H9 (cell line): ENCODE data around the gene LRCOL1. TPM values are rescaled to one million over a fixed set of nuclear protein-coding genes. Genes with fewer than 3 reads are reported as not detected.

ENCODE experiments used
- DNase-seq: peaks from one replicate; pipeline ENCODE4 v3.0.0-alpha.2; 2017
- H2AFZ ChIP-seq: one replicate; pipeline ENCODE4 v1.6.1; 2013; ENCODE audit warnings: mild to moderate bottlenecking, low read length, control low read depth, moderate library complexity
- H2AK5ac ChIP-seq: 2 replicates; pipeline ENCODE4 v1.6.1; 2013; ENCODE audit warnings: low read length, control low read depth, mixed read lengths; ENCODE audit not compliant: insufficient read length
- H2BK120ac ChIP-seq: one replicate; pipeline ENCODE4 v1.6.1; 2013; ENCODE audit warnings: low read depth, mild to moderate bottlenecking, low read length, control low read depth, inconsistent platforms; ENCODE audit not compliant: poor library complexity, severe bottlenecking
- H2BK12ac ChIP-seq: 2 replicates; pipeline ENCODE4 v1.6.1; 2013; ENCODE audit warnings: low read length, control low read depth, mixed read lengths, low read depth; ENCODE audit not compliant: insufficient read length
- H2BK15ac ChIP-seq: 2 replicates; pipeline ENCODE4 v1.6.1; 2013; ENCODE audit warnings: low read depth, low read length, control low read depth
- H2BK20ac ChIP-seq: one replicate; pipeline ENCODE4 v1.6.1; 2013; ENCODE audit warnings: low read depth, mild to moderate bottlenecking, low read length, control low read depth, inconsistent platforms; ENCODE audit not compliant: poor library complexity, severe bottlenecking
- H2BK5ac ChIP-seq: 2 replicates; pipeline ENCODE4 v1.6.1; 2013; ENCODE audit warnings: low read length, control low read depth, mixed read lengths; ENCODE audit not compliant: insufficient read length
- H3K14ac ChIP-seq: 2 replicates; pipeline ENCODE4 v1.6.1; 2013; ENCODE audit warnings: low read length, control low read depth; ENCODE audit not compliant: insufficient read depth
- H3K18ac ChIP-seq: 2 replicates; pipeline ENCODE4 v1.6.1; 2013; ENCODE audit warnings: low read depth, mild to moderate bottlenecking, mixed read lengths, low read length, control low read depth; ENCODE audit not compliant: insufficient read length
- H3K23ac ChIP-seq: 2 replicates; pipeline ENCODE4 v1.6.1; 2013; ENCODE audit warnings: low read length, control low read depth, mixed read lengths, low read depth; ENCODE audit not compliant: insufficient read length
- H3K23me2 ChIP-seq: 2 replicates; pipeline ENCODE4 v1.6.1; 2013; ENCODE audit warnings: low read depth, mild to moderate bottlenecking, mixed read lengths, low read length, control low read depth; ENCODE audit not compliant: insufficient read length, poor library complexity, severe bottlenecking
- H3K27ac ChIP-seq: 2 replicates; pipeline ENCODE4 v1.5.1; 2013; ENCODE audit warnings: low read length, control low read depth, mixed read lengths, low read depth; ENCODE audit not compliant: insufficient read length
- H3K27me3 ChIP-seq: 2 replicates; pipeline ENCODE4 v1.6.1; 2013; ENCODE audit warnings: low read length, control low read depth, inconsistent platforms; ENCODE audit not compliant: insufficient read depth
- H3K4ac ChIP-seq: 2 replicates; pipeline ENCODE4 v1.6.1; 2013; ENCODE audit warnings: low read depth, mild to moderate bottlenecking, control low read depth, inconsistent platforms, low read length, moderate library complexity
- H3K4me1 ChIP-seq: 2 replicates; pipeline ENCODE4 v1.6.1; 2013; ENCODE audit warnings: low read length, control low read depth, inconsistent platforms; ENCODE audit not compliant: insufficient read depth
- H3K4me2 ChIP-seq: 2 replicates; pipeline ENCODE4 v1.6.1; 2013; ENCODE audit warnings: low read length, control low read depth, mixed read lengths; ENCODE audit not compliant: insufficient read length, insufficient read depth
- H3K56ac ChIP-seq: 2 replicates; pipeline ENCODE4 v1.6.1; 2013; ENCODE audit warnings: low read depth, mild to moderate bottlenecking, mixed read lengths, low read length, control low read depth; ENCODE audit not compliant: insufficient read length
- H3K79me1 ChIP-seq: 2 replicates; pipeline ENCODE4 v1.6.1; 2013; ENCODE audit warnings: low read depth, mild to moderate bottlenecking, moderate library complexity, low read length, control low read depth, inconsistent platforms; ENCODE audit not compliant: insufficient read depth, poor library complexity, severe bottlenecking
- H3K79me2 ChIP-seq: 2 replicates; pipeline ENCODE4 v1.6.1; 2013; ENCODE audit warnings: low read length, control low read depth, inconsistent platforms; ENCODE audit not compliant: insufficient read depth
- H3K9ac ChIP-seq: 2 replicates; pipeline ENCODE4 v1.6.1; 2013; ENCODE audit warnings: low read length, control low read depth, mixed read lengths; ENCODE audit not compliant: insufficient read length; ENCODE audit errors: extremely low read depth
- H3K9me3 ChIP-seq: one replicate; pipeline ENCODE4 v1.6.1; 2013; ENCODE audit warnings: low read depth, low read length, inconsistent platforms; ENCODE audit not compliant: control insufficient read depth
- H3T11ph ChIP-seq: one replicate; pipeline ENCODE4 v1.6.1; 2013; ENCODE audit warnings: mild to moderate bottlenecking, low read length, control low read depth, inconsistent platforms
- H4K20me1 ChIP-seq: one replicate; pipeline ENCODE4 v1.6.1; 2013; ENCODE audit not compliant: control insufficient read depth, insufficient read length, insufficient read depth
- H4K5ac ChIP-seq: 2 replicates; pipeline ENCODE4 v1.6.1; 2013; ENCODE audit warnings: low read depth, mild to moderate bottlenecking, mixed read lengths, low read length, control low read depth; ENCODE audit not compliant: insufficient read length
- H4K8ac ChIP-seq: replicated peaks from 2 replicates; pipeline ENCODE4 v1.6.1; 2013; ENCODE audit warnings: low read length, control low read depth, mixed read lengths, low read depth; ENCODE audit not compliant: insufficient read length
- H4K91ac ChIP-seq: 2 replicates; pipeline ENCODE4 v1.6.1; 2013; ENCODE audit warnings: low read depth, mild to moderate bottlenecking, moderate library complexity, mixed read lengths, low read length, control low read depth; ENCODE audit not compliant: insufficient read length
- H3K27ac Mint-ChIP-seq, 3 experiments: 2 replicates in 2 of 3; 3 replicates in 1 of 3; pipeline ENCODE4 v1.8.0; 2020 to 2021; ENCODE audit warnings: mixed read lengths in 3 of 3, mild to moderate bottlenecking in 1 of 3, moderate library complexity in 1 of 3
- H3K27me3 Mint-ChIP-seq: 2 replicates; pipeline ENCODE4 v1.8.0; 2021; ENCODE audit warnings: low read depth, mild to moderate bottlenecking, moderate library complexity, mixed read lengths
- H3K36me3 Mint-ChIP-seq, 3 experiments: 2 replicates in 2 of 3; 3 replicates in 1 of 3; pipeline ENCODE4 v1.8.0; 2020 to 2021; ENCODE audit warnings: low read depth in 3 of 3, mixed read lengths in 3 of 3; ENCODE audit not compliant: insufficient read depth in 1 of 3
- H3K4me1 Mint-ChIP-seq, 2 experiments: 2 replicates each; pipeline ENCODE4 v1.8.0; 2020; ENCODE audit warnings: mixed read lengths in 2 of 2
- H3K4me3 Mint-ChIP-seq, 2 experiments: 2 replicates in 1 of 2; 3 replicates in 1 of 2; pipeline ENCODE4 v1.8.0; 2020 to 2021; ENCODE audit warnings: mild to moderate bottlenecking in 2 of 2, mixed read lengths in 2 of 2, moderate library complexity in 1 of 2
- H3K9me3 Mint-ChIP-seq, 2 experiments: 2 replicates in 1 of 2; 3 replicates in 1 of 2; pipeline ENCODE4 v1.8.0; 2020; ENCODE audit warnings: mild to moderate bottlenecking in 2 of 2, mixed read lengths in 2 of 2, moderate library complexity in 1 of 2
- WGBS: extraction: QIAGEN DNeasy Blood & Tissue Kit; methylation state at CpG from one replicate; pipeline ENCODE4 v1.1.7; 2013; ENCODE audit warnings: missing lambda C conversion rate, low lambda C conversion rate, mixed read lengths; ENCODE audit not compliant: insufficient read length; ENCODE audit errors: extremely low coverage; 5-methylcytosine and 5-hydroxymethylcytosine counted together
- total RNA-seq: library from RNA; stranded (reverse); gene quantifications from 2 replicates; pipeline ENCODE4 v1.2.1, GENCODE V29; 2021
- TF ChIP-seq, protein P1 (sequence below): fragments of 200-600 bp; sonication (generic); conservative IDR thresholded peaks from 3 replicates; pipeline ENCODE4 v1.8.0; 2021; ENCODE audit warnings: antibody characterized with exemption, mild to moderate bottlenecking

Gene LRCOL1
- total RNA-seq, 1 experiment from 2014 or later, result not detected

DNA sequence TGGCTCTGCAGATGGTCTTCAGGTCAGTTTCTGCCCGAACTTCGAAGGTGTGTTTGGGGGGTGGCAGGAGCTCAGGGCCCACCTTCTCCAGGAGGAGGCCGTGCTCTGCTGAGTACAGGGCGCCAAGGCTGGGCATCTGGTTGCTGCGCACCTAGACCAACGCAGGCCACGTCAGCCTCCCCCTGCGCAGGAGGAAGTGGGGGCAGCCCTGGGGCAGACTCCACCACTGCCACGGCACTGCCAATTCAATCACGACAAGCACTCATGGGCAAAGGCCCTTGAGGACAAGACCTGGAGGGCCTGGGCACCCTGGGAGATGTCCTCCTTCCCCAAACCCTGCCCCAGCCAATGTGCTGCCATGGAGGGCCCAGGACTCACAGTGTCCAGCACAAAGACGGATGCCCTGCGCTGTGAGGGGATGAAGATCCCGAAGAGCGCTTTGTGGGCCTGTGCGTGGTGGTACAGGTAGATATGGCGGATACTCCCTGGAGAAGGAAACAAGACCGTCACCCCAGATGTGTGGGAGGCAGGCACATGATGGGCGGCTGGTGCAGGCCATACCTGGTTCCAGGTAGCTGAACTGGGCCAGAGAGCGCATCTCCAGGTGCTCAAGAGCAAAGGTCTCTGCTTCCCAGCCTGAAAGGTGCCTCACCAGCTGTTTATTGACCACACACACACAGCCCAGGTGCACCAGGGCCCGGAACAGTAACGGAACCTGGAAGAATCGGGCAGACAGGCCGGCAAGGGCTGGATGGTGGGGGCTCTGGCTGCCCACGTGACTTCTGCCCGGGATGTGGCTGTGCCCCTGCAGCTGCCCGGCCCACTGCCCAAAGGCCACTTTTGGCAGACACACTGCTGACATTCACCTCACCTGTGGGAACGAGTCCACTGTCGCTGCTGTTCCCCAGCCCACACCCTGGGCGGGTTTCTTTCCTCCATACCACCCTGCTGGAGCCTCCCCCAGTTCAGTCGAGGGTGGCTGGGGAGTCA lies 32.8 kb upstream of the LRCOL1 start:
- Mint-ChIP-seq H3K4me3 (no peak overlapping the region), H3K9me3 (no peaks in the 10 kb centered on the region), H3K36me3 (peaks cover 43 to 86% (median 65%) of the 10 kb centered on the region in 3 experiments), H3K27me3 (no peaks in the 10 kb centered on the region), H3K27ac (no peak overlapping the region), H3K4me1 (peaks cover 0 to 1% of the 10 kb centered on the region in 2 experiments; a peak in 2 of 4 replicates)
- no peak overlapping the region for H2AFZ ChIP-seq
- H2AK5ac ChIP-seq, result no peak overlapping the region
- H4K91ac ChIP-seq, result no peak overlapping the region
- H3K18ac ChIP-seq, result no peak overlapping the region
- H3K4me2 ChIP-seq, result no peak overlapping the region
- H3K14ac ChIP-seq, result no peak overlapping the region
- no peak overlapping the region for H2BK15ac ChIP-seq
- no peak overlapping the region for H2BK20ac ChIP-seq
- H3K9me3 ChIP-seq, result no peaks in the 10 kb centered on the region
- no peak overlapping the region for H3T11ph ChIP-seq
- H3K56ac ChIP-seq, result no peak overlapping the region
- H3K79me2 ChIP-seq, result peaks cover 2% of the 10 kb centered on the region; the same call in 1 of the 2 replicates
- H2BK120ac ChIP-seq, result no peak overlapping the region
- H2BK12ac ChIP-seq, result no peak overlapping the region
- H3K4ac ChIP-seq, result no peak overlapping the region
- TF ChIP-seq, protein P1, sequence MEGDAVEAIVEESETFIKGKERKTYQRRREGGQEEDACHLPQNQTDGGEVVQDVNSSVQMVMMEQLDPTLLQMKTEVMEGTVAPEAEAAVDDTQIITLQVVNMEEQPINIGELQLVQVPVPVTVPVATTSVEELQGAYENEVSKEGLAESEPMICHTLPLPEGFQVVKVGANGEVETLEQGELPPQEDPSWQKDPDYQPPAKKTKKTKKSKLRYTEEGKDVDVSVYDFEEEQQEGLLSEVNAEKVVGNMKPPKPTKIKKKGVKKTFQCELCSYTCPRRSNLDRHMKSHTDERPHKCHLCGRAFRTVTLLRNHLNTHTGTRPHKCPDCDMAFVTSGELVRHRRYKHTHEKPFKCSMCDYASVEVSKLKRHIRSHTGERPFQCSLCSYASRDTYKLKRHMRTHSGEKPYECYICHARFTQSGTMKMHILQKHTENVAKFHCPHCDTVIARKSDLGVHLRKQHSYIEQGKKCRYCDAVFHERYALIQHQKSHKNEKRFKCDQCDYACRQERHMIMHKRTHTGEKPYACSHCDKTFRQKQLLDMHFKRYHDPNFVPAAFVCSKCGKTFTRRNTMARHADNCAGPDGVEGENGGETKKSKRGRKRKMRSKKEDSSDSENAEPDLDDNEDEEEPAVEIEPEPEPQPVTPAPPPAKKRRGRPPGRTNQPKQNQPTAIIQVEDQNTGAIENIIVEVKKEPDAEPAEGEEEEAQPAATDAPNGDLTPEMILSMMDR, result no peak
- H3K27ac ChIP-seq, result no peak overlapping the region
- no peak overlapping the region for H2BK5ac ChIP-seq
- H3K23ac ChIP-seq, result no peak overlapping the region
- DNase-seq, result no peak
- no peaks in the 10 kb centered on the region for H3K4me1 ChIP-seq
- H3K9ac ChIP-seq, result no peak overlapping the region
- no peaks in the 10 kb centered on the region for H3K23me2 ChIP-seq
- no peaks in the 10 kb centered on the region for H4K20me1 ChIP-seq
- H4K5ac ChIP-seq, result no peak overlapping the region
- no peak overlapping the region for H4K8ac ChIP-seq
- no CpG with 5 or more reads among the region's 30 CpGs for WGBS
- H3K79me1 ChIP-seq, result no peaks in the 10 kb centered on the region
- H3K27me3 ChIP-seq, result no peaks in the 10 kb centered on the region
